Lung (tissue), 12 donors: Measurements from ENCODE around the gene CD276. TPM values are rescaled to one million over a fixed set of nuclear protein-coding genes. Genes with fewer than 3 reads are reported as not detected.

Source experiments
- ATAC-seq: fragments of 200-7000 bp; cut with Tn5 transposase; one replicate; pipeline ENCODE4 v1.9.1; 2020; ENCODE audit warnings: moderate number of reproducible peaks; ENCODE audit not compliant: insufficient read depth, low FRiP score
- DNase-seq, 3 donors: peaks; one replicate each; pipeline ENCODE4 v3.0.0-alpha.2; 2013 to 2017
- H3K27ac ChIP-seq, 2 donors: one replicate each; pipeline ENCODE4 v1.5.1; 2013; ENCODE audit warnings: mild to moderate bottlenecking in 2 of 2, moderate library complexity in 2 of 2, control low read depth in 1 of 2, inconsistent platforms in 1 of 2, low read depth in 1 of 2, low read length in 1 of 2
- H3K27me3 ChIP-seq, 3 donors: one replicate each; pipeline ENCODE4 v1.5.1; 2013; ENCODE audit warnings: low read length in 2 of 3; ENCODE audit not compliant: control insufficient read depth in 3 of 3, insufficient read depth in 3 of 3
- H3K36me3 ChIP-seq, 4 donors: one replicate each; pipeline ENCODE4 v1.5.1; 2013; ENCODE audit warnings: low read length in 4 of 4, mild to moderate bottlenecking in 1 of 4, moderate library complexity in 1 of 4; ENCODE audit not compliant: control insufficient read depth in 4 of 4, insufficient read depth in 4 of 4
- H3K4me1 ChIP-seq, 5 donors: one replicate each; pipeline ENCODE4 v1.5.1; 2013; ENCODE audit warnings: low read length in 5 of 5, mild to moderate bottlenecking in 2 of 5, moderate library complexity in 1 of 5; ENCODE audit not compliant: control insufficient read depth in 5 of 5, insufficient read depth in 5 of 5
- H3K4me3 ChIP-seq: one replicate; pipeline ENCODE4 v1.5.1; 2013; ENCODE audit warnings: mild to moderate bottlenecking, control low read depth, moderate library complexity
- H3K9ac ChIP-seq, 2 donors: one replicate each; pipeline ENCODE4 v1.5.1; 2013; ENCODE audit warnings: low read length in 2 of 2, control low read depth in 1 of 2; ENCODE audit not compliant: insufficient read depth in 1 of 2
- H3K9me3 ChIP-seq, 4 donors: one replicate each; pipeline ENCODE4 v1.5.1; 2013; ENCODE audit warnings: low read length in 3 of 4, mild to moderate bottlenecking in 1 of 4, moderate library complexity in 1 of 4; ENCODE audit not compliant: control insufficient read depth in 4 of 4, insufficient read depth in 3 of 4
- CTCF ChIP-seq: IDR thresholded peaks from 2 replicates; pipeline ENCODE4 v1.5.1; 2012; ENCODE audit warnings: mild to moderate bottlenecking; ENCODE audit errors: control extremely low read depth, extremely low read depth
- WGBS, 2 donors: extraction: QIAGEN DNeasy Blood & Tissue Kit; methylation state at CpG; one replicate each; pipeline ENCODE4 v1.1.7; 2013; 5-methylcytosine and 5-hydroxymethylcytosine counted together
- polyA plus RNA-seq, 2 donors: library from polyadenylated mRNA; stranded (reverse); fragments of 200-250 nt; gene quantifications; one replicate each; pipeline ENCODE4 v1.2.1, GENCODE V29; 2013
- total RNA-seq, 2 donors: library from RNA; depleted of rRNA in 1 of 2; stranded (reverse); fragments of >200 nt in 1 of 2; gene quantifications; one replicate each; pipeline ENCODE4 v1.2.1, GENCODE V29; 2014 to 2021
- donor health status: control.
- donor health status: control.
- donor health status: Bipolar disorder and iron deficiency.
- donor health status: healthy.
- donor health status: DM: yes; HTN: yes; CAD: no.

The CD276 gene
- total and polyA plus RNA-seq, 4 donors, result 33.8 to 71.1 (median 37.1) TPM

DNA sequence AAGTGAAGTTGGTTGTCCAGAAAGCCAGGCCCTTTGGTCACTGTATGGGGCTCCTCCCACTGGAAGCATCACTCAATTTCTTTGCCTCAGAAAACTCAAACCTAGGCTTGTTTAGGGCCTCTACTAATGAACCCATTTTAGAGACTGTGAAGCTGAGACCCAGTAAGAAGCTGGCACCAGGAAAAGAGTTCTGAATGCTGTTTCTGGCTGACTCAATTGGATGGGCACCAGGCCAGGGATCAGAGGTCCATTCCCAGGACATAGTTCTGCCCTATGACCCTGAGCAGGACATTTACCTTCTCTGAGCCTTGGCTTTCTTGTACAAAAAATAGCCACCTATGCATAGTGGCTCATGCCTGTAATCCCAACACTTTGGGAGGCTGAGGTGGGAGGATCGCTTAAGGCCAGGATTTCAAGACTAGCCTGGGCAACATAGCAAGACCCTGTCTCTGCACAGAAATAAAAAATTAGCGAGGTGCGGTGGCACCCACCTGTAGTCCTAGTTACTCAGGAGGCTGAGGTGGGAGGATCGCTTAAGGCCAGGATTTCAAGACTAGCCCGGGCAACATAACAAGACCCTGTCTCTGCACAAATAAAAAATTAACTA, 30.6 kb downstream of the CD276 start:
- DNase-seq (no peak), ATAC-seq (no peak)
- Histone ChIP-seq H3K27ac (no peak overlapping the region), H3K4me3 (no peak overlapping the region), H3K9ac (no peak overlapping the region), H3K9me3 (no peaks in the 10 kb centered on the region), H3K36me3 (peaks cover 0 to 24% (median 11%) of the 10 kb centered on the region in 4 donors), H3K4me1 (peaks cover 0 to 5% (median 0%) of the 10 kb centered on the region in 5 donors), H3K27me3 (no peaks in the 10 kb centered on the region)
- TF ChIP-seq CTCF, result no peak
- whole genome bisulfite sequencing, 2 donors, result 97 to 100% methylated on average over 5 of the region's 5 CpGs

DNA sequence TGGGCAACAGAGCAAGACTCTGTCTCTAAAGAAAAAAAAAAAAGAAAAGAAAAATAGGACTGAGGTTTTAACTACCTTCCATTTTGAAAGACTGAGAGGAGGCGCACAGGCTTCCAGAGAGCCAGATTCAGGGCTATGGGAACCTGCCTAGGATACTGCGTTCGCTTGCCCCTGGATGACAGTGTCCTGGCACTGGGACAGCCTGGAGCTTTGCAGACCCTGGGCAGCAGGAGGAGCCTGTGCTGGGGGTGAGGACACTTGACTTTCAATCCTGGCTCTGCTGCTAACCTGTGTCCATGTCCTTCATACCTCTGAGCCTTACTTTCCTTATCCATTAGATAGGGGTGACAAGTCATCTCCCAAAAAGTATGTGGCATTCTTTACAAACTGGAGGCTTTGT, 31.2 kb downstream of the CD276 start:
- no peaks in the 10 kb centered on the region for H3K9me3 ChIP-seq
- H3K36me3 ChIP-seq, result peaks cover 0 to 19% (median 9%) of the 10 kb centered on the region in 4 donors
- no peak overlapping the region for H3K4me3 ChIP-seq
- no peak for TF ChIP-seq CTCF
- no peaks in the 10 kb centered on the region for H3K27me3 ChIP-seq
- H3K27ac ChIP-seq, result peak overlapping the region in 1 of 2 donors; percentile 21
- ATAC-seq (no peak), DNase-seq (no peak)
- peaks cover 0 to 5% (median 0%) of the 10 kb centered on the region in 5 donors for H3K4me1 ChIP-seq
- H3K9ac ChIP-seq, result no peak overlapping the region
- WGBS, 2 donors, result 93 to 94% methylated on average over 3 of the region's 3 CpGs

DNA sequence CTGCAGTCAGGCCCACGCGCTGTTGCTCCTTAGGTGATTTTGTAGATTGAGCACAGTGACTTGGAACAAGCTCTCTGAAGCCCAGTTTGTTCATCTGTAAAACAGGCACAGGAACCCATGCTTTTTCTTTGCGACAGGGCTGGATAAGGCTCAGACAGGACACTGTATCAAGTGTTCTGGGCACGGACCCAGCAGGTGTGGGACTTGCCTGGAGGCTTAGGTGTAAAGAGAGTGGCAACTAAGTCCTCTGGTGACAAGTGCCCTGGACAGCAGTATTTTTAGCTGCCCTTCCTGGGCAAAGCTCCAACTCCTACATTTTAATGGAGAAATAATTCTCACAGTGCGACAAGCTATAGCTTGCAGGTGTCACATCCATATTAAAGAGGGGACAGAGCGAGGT, 32.2 kb downstream of the CD276 start:
- H3K27me3 ChIP-seq, result no peaks in the 10 kb centered on the region
- H3K4me3 ChIP-seq, result no peak overlapping the region
- H3K9me3 ChIP-seq, result no peaks in the 10 kb centered on the region
- peak; percentile 47 for ATAC-seq
- no peak for TF ChIP-seq CTCF
- no peak overlapping the region for H3K9ac ChIP-seq
- WGBS, 2 donors, result 68 to 80% methylated on average over 6 of the region's 6 CpGs
- no peaks in the 10 kb centered on the region for H3K4me1 ChIP-seq
- peaks cover 0 to 11% (median 7%) of the 10 kb centered on the region in 4 donors for H3K36me3 ChIP-seq
- H3K27ac ChIP-seq, result peak overlapping the region in 1 of 2 donors; percentile 21
- DNase-seq, result peak in 1 of 3 donors; percentile 36

DNA sequence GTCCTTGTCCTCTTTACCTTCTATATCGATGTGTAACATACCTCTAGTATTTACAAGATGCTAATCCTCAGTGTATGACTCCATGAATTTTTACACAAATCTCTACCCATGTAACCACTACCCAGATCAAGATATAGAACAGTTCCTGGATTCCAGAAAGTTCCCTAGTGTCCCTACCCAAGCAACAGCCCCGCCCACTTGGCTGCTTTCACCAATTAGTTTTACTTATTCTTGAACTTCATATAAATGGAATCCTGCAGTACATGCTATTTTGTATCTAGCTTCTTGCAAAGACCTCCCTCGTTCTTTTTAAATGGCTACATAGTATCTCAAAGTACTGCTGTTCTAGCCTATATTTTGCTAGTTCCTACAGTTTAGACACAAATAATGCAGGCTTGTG, 33.0 kb downstream of the CD276 start:
- no peaks in the 10 kb centered on the region for H3K9me3 ChIP-seq
- DNase-seq, result peak in 1 of 3 donors; percentile 13
- no peak overlapping the region for H3K4me3 ChIP-seq
- no peak for TF ChIP-seq CTCF
- H3K9ac ChIP-seq, result no peak overlapping the region
- no peaks in the 10 kb centered on the region for H3K27me3 ChIP-seq
- no peak overlapping the region for H3K27ac ChIP-seq
- no peaks in the 10 kb centered on the region for H3K4me1 ChIP-seq
- 76 to 83% methylated on average over 3 of the region's 3 CpGs for WGBS, 2 donors
- ATAC-seq, result no peak
- H3K36me3 ChIP-seq, result peaks cover 0 to 11% (median 5%) of the 10 kb centered on the region in 4 donors
